PC-9 (cell line): ENCODE data around the gene FAM3B.

Experiments used
- EZH2 ChIP-seq: fragments of 200-600 bp; sonication (generic); IDR thresholded peaks from 2 replicates; pipeline ENCODE4 v1.8.0; 2017; ENCODE audit warnings: antibody characterized with exemption, low read depth
- TF ChIP-seq, protein P1 (sequence below): fragments of 200-600 bp; sonication (generic); conservative IDR thresholded peaks from 2 replicates; pipeline ENCODE4 v1.6.1; 2017; ENCODE audit warnings: mixed run types, antibody characterized with exemption, mild to moderate bottlenecking, moderate library complexity

DNA sequence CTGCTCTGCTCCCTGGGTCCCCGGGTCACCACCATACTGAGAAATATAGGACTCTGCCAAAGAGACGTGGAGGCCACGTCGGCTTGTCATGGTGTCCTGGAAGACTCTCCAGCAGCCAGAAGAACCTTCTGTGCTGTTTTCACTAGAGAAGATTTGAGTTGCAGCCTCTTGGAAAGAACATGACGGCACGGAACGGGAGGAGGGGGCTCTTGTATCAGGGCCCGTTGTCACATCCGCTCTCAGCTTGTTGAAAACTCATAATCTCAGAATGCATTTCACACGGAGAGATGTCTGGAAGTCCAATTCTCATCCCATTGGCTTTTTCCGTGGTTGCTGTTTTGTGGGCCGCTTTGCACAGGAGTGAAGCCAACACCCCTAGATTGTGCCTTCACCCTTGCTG lies 39.4 kb upstream of the FAM3B start:
- TF ChIP-seq EZH2, result no peak
- TF ChIP-seq, protein P1, sequence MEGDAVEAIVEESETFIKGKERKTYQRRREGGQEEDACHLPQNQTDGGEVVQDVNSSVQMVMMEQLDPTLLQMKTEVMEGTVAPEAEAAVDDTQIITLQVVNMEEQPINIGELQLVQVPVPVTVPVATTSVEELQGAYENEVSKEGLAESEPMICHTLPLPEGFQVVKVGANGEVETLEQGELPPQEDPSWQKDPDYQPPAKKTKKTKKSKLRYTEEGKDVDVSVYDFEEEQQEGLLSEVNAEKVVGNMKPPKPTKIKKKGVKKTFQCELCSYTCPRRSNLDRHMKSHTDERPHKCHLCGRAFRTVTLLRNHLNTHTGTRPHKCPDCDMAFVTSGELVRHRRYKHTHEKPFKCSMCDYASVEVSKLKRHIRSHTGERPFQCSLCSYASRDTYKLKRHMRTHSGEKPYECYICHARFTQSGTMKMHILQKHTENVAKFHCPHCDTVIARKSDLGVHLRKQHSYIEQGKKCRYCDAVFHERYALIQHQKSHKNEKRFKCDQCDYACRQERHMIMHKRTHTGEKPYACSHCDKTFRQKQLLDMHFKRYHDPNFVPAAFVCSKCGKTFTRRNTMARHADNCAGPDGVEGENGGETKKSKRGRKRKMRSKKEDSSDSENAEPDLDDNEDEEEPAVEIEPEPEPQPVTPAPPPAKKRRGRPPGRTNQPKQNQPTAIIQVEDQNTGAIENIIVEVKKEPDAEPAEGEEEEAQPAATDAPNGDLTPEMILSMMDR, result no peak
